D341Med (cell line): Measurements from ENCODE around the gene RUFY1.
"Not testable (repeated sequence)": the region's sequence is repeated elsewhere in the genome, so short reads cannot be mapped to it uniquely, and the experiment has no call there.

Experiments used
- DNase-seq: peaks from one replicate; pipeline ENCODE4 v3.0.0; 2012; ENCODE audit warnings: low spot score

The RUFY1 gene

GRCh38 chr5:179542170-179542569 lies 8.2 kb upstream of the RUFY1 start:
- no peak for DNase-seq

GRCh38 chr5:179543275-179543674 lies 7.1 kb upstream of the RUFY1 start:
- DNase-seq = not testable (repeated sequence)

- DNase-seq = no peak
Observed at GRCh38 chr5:179553006-179553405, 2.7 kb downstream of the RUFY1 start.

GRCh38 chr5:179553875-179554274 lies 3.5 kb downstream of the RUFY1 start:
- DNase-seq = no peak

GRCh38 chr5:179554981-179555380 lies 4.6 kb downstream of the RUFY1 start:
- DNase-seq = no peak

GRCh38 chr5:179558261-179558799 lies 8.0 kb downstream of the RUFY1 start:
- not testable (repeated sequence) for DNase-seq

- peak; percentile 58 for DNase-seq
Observed at GRCh38 chr5:179558932-179559283, 8.6 kb downstream of the RUFY1 start.

- peak; percentile 89 for DNase-seq
Observed at GRCh38 chr5:179559284-179560252, 9.2 kb downstream of the RUFY1 start.

- no peak for DNase-seq
Observed at GRCh38 chr5:179564526-179564925, 14.2 kb downstream of the RUFY1 start.

- no peak for DNase-seq
Observed at GRCh38 chr5:179568721-179569120, 18.4 kb downstream of the RUFY1 start.

- no peak for DNase-seq
Observed at GRCh38 chr5:179572386-179572785, 22.0 kb downstream of the RUFY1 start.

- no peak for DNase-seq
Observed at GRCh38 chr5:179577286-179577960, 27.1 kb downstream of the RUFY1 start.

GRCh38 chr5:179585941-179586401 lies 35.6 kb downstream of the RUFY1 start:
- DNase-seq = no peak

GRCh38 chr5:179588166-179588565 lies 37.8 kb downstream of the RUFY1 start:
- no peak for DNase-seq

GRCh38 chr5:179595916-179596315 lies 45.6 kb downstream of the RUFY1 start:
- DNase-seq = no peak

- no peak for DNase-seq
Observed at GRCh38 chr5:179596421-179596820, 46.1 kb downstream of the RUFY1 start.

- DNase-seq = no peak
Observed at GRCh38 chr5:179599100-179599499, 48.7 kb downstream of the RUFY1 start.

- no peak for DNase-seq
Observed at GRCh38 chr5:179599566-179599965, 49.2 kb downstream of the RUFY1 start.

- no peak for DNase-seq
Observed at GRCh38 chr5:179599973-179600372, 49.6 kb downstream of the RUFY1 start.

- DNase-seq = no peak
Observed at GRCh38 chr5:179601871-179602625, 51.7 kb downstream of the RUFY1 start.

GRCh38 chr5:179603308-179603707 lies 53.0 kb downstream of the RUFY1 start:
- no peak for DNase-seq
